Posterior vena cava (tissue), 2 donors: Measurements from ENCODE around the gene ZNF649. TPM values are rescaled to one million over a fixed set of nuclear protein-coding genes. Genes with fewer than 3 reads are reported as not detected.

Experiments
- DNase-seq: peaks from one replicate; pipeline ENCODE4 v3.0.0-alpha.2; 2020; ENCODE audit warnings: low spot score
- intact Hi-C, 2 donors: fragments of 100-400 bp; cut with DNase I; formaldehyde crosslinking; loops; one replicate each; pipeline versions ENCODE4 v1.14.1 to v1.14.2; 2022 to 2023
- total RNA-seq, 2 donors: library from RNA; stranded (reverse); fragmentation: NEBNext Ultra II Directional; extraction: Animal tissue kit (Norgen Biotek cat#: 25700); gene quantifications; one replicate each; pipeline ENCODE4 v1.2.1, GENCODE V29; 2021
- donor health status: DM: yes; HTN: yes; CAD: no.
- donor health status: DM: yes; HTN: yes; CAD: no.

Gene ZNF649
- total RNA-seq, 2 donors from 2014 or later: 13.1 to 13.9 TPM

- DNase-seq: no peak
- intact Hi-C loops: loop anchor here in 1 of 2 donors (1.0 kb wide), 1 partner anchor 46 kb away; no protein-coding TSS in a partner anchor
Measured at GRCh38 chr19:51901860-51902259, 3.0 kb downstream of the ZNF649 start.

GRCh38 chr19:51891193-51891747 is 13.5 kb downstream of the ZNF649 start:
- DNase-seq: no peak
- intact Hi-C loops: no loop called here

- intact Hi-C loops: no loop called here
Measured at GRCh38 chr19:51889934-51890333, 14.9 kb downstream of the ZNF649 start.

GRCh38 chr19:51887522-51888498 is 17.0 kb downstream of the ZNF649 start, which contains the start of gene ZNF577:
Gene ZNF577, minus strand, starts transcription at chr19:51887951. Its CDS starts 7,569 bp downstream, at chr19:51880382.
- intact Hi-C loops: loop anchor here in 1 of 2 donors (1.0 kb wide), 1 partner anchor 38 kb away; no protein-coding TSS in a partner anchor
- peak; percentile 96 for DNase-seq

More at GRCh38 chr19:51889934-51890333, 14.9 kb downstream of the ZNF649 start:
- no peak for DNase-seq

GRCh38 chr19:51884713-51885112 is 20.1 kb downstream of the ZNF649 start:
- DNase-seq: no peak
- intact Hi-C loops: no loop called here

- intact Hi-C loops: no loop called here
- no peak for DNase-seq
Measured at GRCh38 chr19:51882518-51882917, 22.3 kb downstream of the ZNF649 start.

- DNase-seq: no peak
- intact Hi-C loops: loop anchor here in 1 of 2 donors (5.0 kb wide), 1 partner anchor 1044 kb away; no protein-coding TSS in a partner anchor
Measured at GRCh38 chr19:51873097-51873496, 31.7 kb downstream of the ZNF649 start.

GRCh38 chr19:51861870-51862622 is 42.8 kb downstream of the ZNF649 start:
- DNase-seq: no peak
- intact Hi-C loops: no loop called here

Other genes with a start within 250 kb of the ZNF649 start
- 10 to 100 TPM; 22.7 to 22.9 TPM for gene SPACA6, start 211.7 kb downstream of the ZNF649 start, total RNA-seq
- gene HAS1, start 181.0 kb downstream of the ZNF649 start, total RNA-seq: 1 to 10 TPM; 3.8 to 6.7 TPM
- gene FPR1, start 153.1 kb downstream of the ZNF649 start, total RNA-seq: 10 to 100 TPM; 24.0 to 38.3 TPM
- 1 to 10 TPM; 1.7 to 6.9 TPM for gene FPR2, start 143.8 kb downstream of the ZNF649 start, total RNA-seq
- gene FPR3, start 109.9 kb downstream of the ZNF649 start, total RNA-seq: 10 to 100 TPM; 14.5 to 15.0 TPM
- gene ZNF577, start 17.1 kb downstream of the ZNF649 start, total RNA-seq: 10 to 100 TPM in 1 of 2 donors, 1 to 10 TPM in 1; 9.3 to 10.0 TPM
- gene ZNF613, start 22.5 kb upstream of the ZNF649 start, total RNA-seq: 1 to 10 TPM; 6.7 to 7.0 TPM
- 10 to 100 TPM; 11.2 to 12.1 TPM for gene ZNF350, start 81.8 kb upstream of the ZNF649 start, total RNA-seq
- gene ZNF615, start 103.2 kb upstream of the ZNF649 start, total RNA-seq: 10 to 100 TPM; 12.4 to 13.4 TPM
- 1 to 10 TPM; 7.6 to 9.8 TPM for gene ZNF614, start 123.4 kb upstream of the ZNF649 start, total RNA-seq
- gene ZNF432, start 143.8 kb upstream of the ZNF649 start, total RNA-seq: 10 to 100 TPM; 12.5 to 18.1 TPM
- 10 to 100 TPM; 25.5 to 29.0 TPM for gene ZNF841, start 190.7 kb upstream of the ZNF649 start, total RNA-seq
- 10 to 100 TPM in 1 of 2 donors, 1 to 10 TPM in 1; 9.6 to 11.2 TPM for gene ZNF616, start 234.9 kb upstream of the ZNF649 start, total RNA-seq